Small intestine (tissue), 7 donors: ENCODE measurements around the gene MPPED2. TPM values are rescaled to one million over a fixed set of nuclear protein-coding genes. Genes with fewer than 3 reads are reported as not detected.

Experiments used
- DNase-seq, 2 donors: peaks; one replicate each; pipeline versions ENCODE4 v3.0.0 to v3.0.0-alpha.2; 2013
- FAIRE-seq: peaks from 2 replicates; lab custom pipeline; 2012; peaks lifted over from hg19 to GRCh38; lab: Jason Lieb, UNC
- H3K27ac ChIP-seq, 3 donors: one replicate each; pipeline ENCODE4 v1.5.1; 2013; ENCODE audit warnings: low read length in 2 of 3, mild to moderate bottlenecking in 2 of 3, control low read depth in 1 of 3, inconsistent platforms in 1 of 3, low read depth in 1 of 3, moderate library complexity in 1 of 3
- H3K27me3 ChIP-seq, 3 donors: one replicate each; pipeline ENCODE4 v1.6.1; 2013; ENCODE audit warnings: low read length in 3 of 3, inconsistent platforms in 1 of 3; ENCODE audit not compliant: control insufficient read depth in 3 of 3, insufficient read depth in 3 of 3
- H3K36me3 ChIP-seq, 3 donors: one replicate each; pipeline ENCODE4 v1.6.1; 2013; ENCODE audit warnings: low read length in 3 of 3, inconsistent platforms in 1 of 3, low read depth in 1 of 3, mild to moderate bottlenecking in 1 of 3, moderate library complexity in 1 of 3; ENCODE audit not compliant: control insufficient read depth in 3 of 3, insufficient read depth in 2 of 3
- H3K4me1 ChIP-seq, 3 donors: one replicate each; pipeline ENCODE4 v1.6.1; 2013; ENCODE audit warnings: low read length in 2 of 3, inconsistent platforms in 1 of 3, low read depth in 1 of 3, mild to moderate bottlenecking in 1 of 3, moderate library complexity in 1 of 3; ENCODE audit not compliant: control insufficient read depth in 3 of 3, insufficient read depth in 2 of 3
- H3K4me3 ChIP-seq, 3 donors: one replicate each; pipeline ENCODE4 v1.5.1; 2013; ENCODE audit warnings: low read length in 3 of 3, control low read depth in 1 of 3, inconsistent platforms in 1 of 3, low read depth in 1 of 3, mild to moderate bottlenecking in 1 of 3, moderate library complexity in 1 of 3
- H3K9me3 ChIP-seq, 2 donors: one replicate each; pipeline ENCODE4 v1.6.1; 2013; ENCODE audit warnings: low read depth in 1 of 2, low read length in 1 of 2; ENCODE audit not compliant: control insufficient read depth in 2 of 2, insufficient read depth in 1 of 2
- WGBS, 3 donors: extraction: QIAGEN DNeasy Blood & Tissue Kit; methylation state at CpG; one replicate each; pipeline ENCODE4 v1.1.7; 2013; 5-methylcytosine and 5-hydroxymethylcytosine counted together
- polyA plus RNA-seq, 4 donors: library from polyadenylated mRNA; stranded (reverse) in 3 of 4; unstranded in 1 of 4; fragments of 200-250 nt in 3 of 4; fragments of 120-200 nt in 1 of 4; gene quantifications; one replicate each; pipeline versions ENCODE4 v1.2.1 to v1.2.3, GENCODE V29; 2013
- donor health status: healthy with polysubstance abuse.
- donor health status: control.
- donor health status: control.
- donor health status: Bipolar disorder and iron deficiency.
- donor health status: healthy.

Gene MPPED2
- polyA plus RNA-seq, 4 donors, result 0.84 to 1.1 TPM; not detected in 2

- no peaks in the 10 kb centered on the region for H3K36me3 ChIP-seq
- H3K4me3 ChIP-seq, result no peak overlapping the region
- no peaks in the 10 kb centered on the region for H3K9me3 ChIP-seq
- H3K27ac ChIP-seq, result no peak overlapping the region
- FAIRE-seq, result no peak
- no peak for DNase-seq
- H3K27me3 ChIP-seq, result peaks cover 0 to 3% (median 0%) of the 10 kb centered on the region in 3 donors
- no peaks in the 10 kb centered on the region for H3K4me1 ChIP-seq
- WGBS, 3 donors, result 57 to 67% (median 62%) methylated on average over 9 of the region's 9 CpGs
Observed at GRCh38 chr11:30447058-30447640, 139.0 kb downstream of the MPPED2 start.

- 51 to 63% (median 57%) methylated on average over 7 of the region's 7 CpGs for WGBS, 3 donors
- DNase-seq (no peak), FAIRE-seq (no peak)
- H3K36me3 ChIP-seq, result no peaks in the 10 kb centered on the region
- H3K9me3 ChIP-seq, result no peaks in the 10 kb centered on the region
- peaks cover 0 to 3% (median 0%) of the 10 kb centered on the region in 3 donors for H3K27me3 ChIP-seq
- no peak overlapping the region for H3K27ac ChIP-seq
- H3K4me3 ChIP-seq, result no peak overlapping the region
- H3K4me1 ChIP-seq, result no peaks in the 10 kb centered on the region
Observed at GRCh38 chr11:30446520-30446919, 139.6 kb downstream of the MPPED2 start.

GRCh38 chr11:30445056-30445455 is 141.1 kb downstream of the MPPED2 start:
- peak in 1 of 2 donors; percentile 3 for DNase-seq
- H3K4me3 ChIP-seq, result no peak overlapping the region
- H3K4me1 ChIP-seq, result no peaks in the 10 kb centered on the region
- H3K9me3 ChIP-seq, result no peaks in the 10 kb centered on the region
- H3K36me3 ChIP-seq, result no peaks in the 10 kb centered on the region
- WGBS, 3 donors, result 16 to 27% (median 22%) methylated on average over 2 of the region's 2 CpGs
- no peak overlapping the region for H3K27ac ChIP-seq
- no peak for FAIRE-seq
- peaks cover 0 to 3% (median 0%) of the 10 kb centered on the region in 3 donors for H3K27me3 ChIP-seq

- no peaks in the 10 kb centered on the region for H3K9me3 ChIP-seq
- FAIRE-seq, result no peak
- no peak overlapping the region for H3K4me3 ChIP-seq
- no peaks in the 10 kb centered on the region for H3K4me1 ChIP-seq
- H3K36me3 ChIP-seq, result no peaks in the 10 kb centered on the region
- no peak overlapping the region for H3K27ac ChIP-seq
- 76 to 84% (median 81%) methylated on average over 4 of the region's 4 CpGs for WGBS, 3 donors
- DNase-seq, result no peak
- H3K27me3 ChIP-seq, result no peaks in the 10 kb centered on the region
Observed at GRCh38 chr11:30440510-30440909, 145.6 kb downstream of the MPPED2 start.

GRCh38 chr11:30436801-30437200 is 149.4 kb downstream of the MPPED2 start:
- 70 to 83% (median 77%) methylated on average over 3 of the region's 3 CpGs for WGBS, 3 donors
- no peak for DNase-seq
- H3K27ac ChIP-seq, result no peak overlapping the region
- H3K36me3 ChIP-seq, result no peaks in the 10 kb centered on the region
- no peaks in the 10 kb centered on the region for H3K4me1 ChIP-seq
- FAIRE-seq, result no peak
- H3K27me3 ChIP-seq, result no peaks in the 10 kb centered on the region
- no peak overlapping the region for H3K4me3 ChIP-seq
- H3K9me3 ChIP-seq, result no peaks in the 10 kb centered on the region

- H3K4me3 ChIP-seq, result no peak overlapping the region
- no peaks in the 10 kb centered on the region for H3K4me1 ChIP-seq
- H3K27ac ChIP-seq, result no peak overlapping the region
- H3K36me3 ChIP-seq, result no peaks in the 10 kb centered on the region
- FAIRE-seq, result no peak
- H3K9me3 ChIP-seq, result no peaks in the 10 kb centered on the region
- no peak for DNase-seq
- H3K27me3 ChIP-seq, result no peaks in the 10 kb centered on the region
Observed at GRCh38 chr11:30435488-30435887, 150.7 kb downstream of the MPPED2 start.

- no peaks in the 10 kb centered on the region for H3K4me1 ChIP-seq
- H3K9me3 ChIP-seq, result no peaks in the 10 kb centered on the region
- H3K4me3 ChIP-seq, result no peak overlapping the region
- H3K27me3 ChIP-seq, result no peaks in the 10 kb centered on the region
- no peak for FAIRE-seq
- no peaks in the 10 kb centered on the region for H3K36me3 ChIP-seq
- H3K27ac ChIP-seq, result no peak overlapping the region
- 68 to 89% (median 80%) methylated on average over 3 of the region's 3 CpGs for WGBS, 3 donors
- no peak for DNase-seq
Observed at GRCh38 chr11:30434901-30435300, 151.3 kb downstream of the MPPED2 start.

GRCh38 chr11:30433831-30434230 is 152.3 kb downstream of the MPPED2 start:
- WGBS, 3 donors, result 52 to 90% (median 57%) methylated on average over 1 of the region's 1 CpG
- Histone ChIP-seq H3K9me3 (no peaks in the 10 kb centered on the region), H3K4me1 (no peaks in the 10 kb centered on the region), H3K27me3 (no peaks in the 10 kb centered on the region), H3K36me3 (no peaks in the 10 kb centered on the region), H3K4me3 (no peak overlapping the region), H3K27ac (no peak overlapping the region)
- DNase-seq (no peak), FAIRE-seq (no peak)

GRCh38 chr11:30432716-30433115 is 153.4 kb downstream of the MPPED2 start:
- Histone ChIP-seq H3K27ac (no peak overlapping the region), H3K9me3 (no peaks in the 10 kb centered on the region), H3K36me3 (no peaks in the 10 kb centered on the region), H3K4me3 (no peak overlapping the region), H3K27me3 (no peaks in the 10 kb centered on the region), H3K4me1 (no peaks in the 10 kb centered on the region)
- FAIRE-seq (no peak), DNase-seq (no peak)
- 35 to 62% (median 45%) methylated on average over 2 of the region's 2 CpGs for WGBS, 3 donors
